Epithelial cell of esophagus (primary cell): ENCODE results near the gene PITX1.

Experiments used
- DNase-seq: peaks from one replicate; pipeline ENCODE4 v3.0.0; 2010; ENCODE audit warnings: low read depth
- H3K4me3 ChIP-seq: 2 replicates; pipeline ENCODE4 v1.5.1; 2011; ENCODE audit warnings: mild to moderate bottlenecking, low read length, control low read depth
- TF ChIP-seq, protein P1 (sequence below): IDR thresholded peaks from 2 replicates; pipeline ENCODE4 v1.5.1; 2011; ENCODE audit warnings: low read depth, mild to moderate bottlenecking, low read length, control low read depth, inconsistent platforms; ENCODE audit not compliant: insufficient read depth; ENCODE audit errors: missing control alignments

The PITX1 gene

DNA sequence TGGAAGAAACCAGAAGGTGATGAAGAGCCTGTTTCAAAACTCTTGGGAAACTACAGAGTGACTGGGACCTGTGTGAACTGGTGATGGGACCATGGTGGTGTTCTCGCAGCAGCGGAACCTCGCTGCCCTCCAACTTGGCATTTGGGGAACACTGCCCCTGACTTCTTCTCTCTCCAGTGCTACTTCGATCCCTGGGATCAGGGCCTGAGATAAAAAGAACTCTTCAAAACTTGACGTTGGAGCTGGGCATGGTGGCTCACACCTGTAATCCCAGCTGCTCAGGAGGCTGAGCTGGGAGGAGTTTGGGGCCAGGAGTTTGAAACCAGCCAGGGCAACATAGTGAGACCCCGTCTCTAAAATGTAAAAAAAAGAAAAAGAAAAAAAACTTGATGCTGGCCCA lies 18.1 kb downstream of the PITX1 start:
- TF ChIP-seq, protein P1, sequence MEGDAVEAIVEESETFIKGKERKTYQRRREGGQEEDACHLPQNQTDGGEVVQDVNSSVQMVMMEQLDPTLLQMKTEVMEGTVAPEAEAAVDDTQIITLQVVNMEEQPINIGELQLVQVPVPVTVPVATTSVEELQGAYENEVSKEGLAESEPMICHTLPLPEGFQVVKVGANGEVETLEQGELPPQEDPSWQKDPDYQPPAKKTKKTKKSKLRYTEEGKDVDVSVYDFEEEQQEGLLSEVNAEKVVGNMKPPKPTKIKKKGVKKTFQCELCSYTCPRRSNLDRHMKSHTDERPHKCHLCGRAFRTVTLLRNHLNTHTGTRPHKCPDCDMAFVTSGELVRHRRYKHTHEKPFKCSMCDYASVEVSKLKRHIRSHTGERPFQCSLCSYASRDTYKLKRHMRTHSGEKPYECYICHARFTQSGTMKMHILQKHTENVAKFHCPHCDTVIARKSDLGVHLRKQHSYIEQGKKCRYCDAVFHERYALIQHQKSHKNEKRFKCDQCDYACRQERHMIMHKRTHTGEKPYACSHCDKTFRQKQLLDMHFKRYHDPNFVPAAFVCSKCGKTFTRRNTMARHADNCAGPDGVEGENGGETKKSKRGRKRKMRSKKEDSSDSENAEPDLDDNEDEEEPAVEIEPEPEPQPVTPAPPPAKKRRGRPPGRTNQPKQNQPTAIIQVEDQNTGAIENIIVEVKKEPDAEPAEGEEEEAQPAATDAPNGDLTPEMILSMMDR, result no peak
- no peak overlapping the region for H3K4me3 ChIP-seq
- no peak for DNase-seq

DNA sequence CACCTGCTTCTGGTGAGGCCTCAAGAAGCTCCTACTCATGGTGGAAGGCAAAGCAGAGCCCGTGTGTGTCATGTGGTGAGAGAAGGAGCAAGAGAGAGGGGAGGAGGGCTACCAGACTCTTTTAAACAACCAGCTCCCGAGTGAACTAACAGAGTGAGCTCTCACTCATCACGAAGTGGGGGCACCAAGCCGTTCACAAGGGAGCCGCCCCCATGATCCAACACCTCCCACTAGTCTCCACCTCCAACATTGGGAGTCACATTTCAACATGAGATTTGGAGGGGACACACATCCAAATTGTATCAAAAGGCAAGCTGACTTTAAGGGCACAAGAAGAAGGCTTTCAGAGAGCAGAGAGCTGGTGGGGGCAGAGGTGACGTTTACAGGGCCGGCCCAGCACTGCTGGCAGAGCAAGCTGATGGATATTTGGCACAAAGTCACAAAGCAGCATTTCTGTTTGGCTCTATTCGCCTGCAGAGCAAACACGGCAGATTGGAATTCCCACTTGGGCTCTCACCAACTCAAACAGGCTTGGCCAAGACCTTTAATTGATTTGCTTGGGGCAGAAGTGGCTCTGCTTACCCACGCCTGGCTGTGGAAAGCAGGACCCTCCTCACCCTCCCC lies 20.0 kb downstream of the PITX1 start:
- no peak for DNase-seq
- TF ChIP-seq, protein P1, result no peak
- no peak overlapping the region for H3K4me3 ChIP-seq

DNA sequence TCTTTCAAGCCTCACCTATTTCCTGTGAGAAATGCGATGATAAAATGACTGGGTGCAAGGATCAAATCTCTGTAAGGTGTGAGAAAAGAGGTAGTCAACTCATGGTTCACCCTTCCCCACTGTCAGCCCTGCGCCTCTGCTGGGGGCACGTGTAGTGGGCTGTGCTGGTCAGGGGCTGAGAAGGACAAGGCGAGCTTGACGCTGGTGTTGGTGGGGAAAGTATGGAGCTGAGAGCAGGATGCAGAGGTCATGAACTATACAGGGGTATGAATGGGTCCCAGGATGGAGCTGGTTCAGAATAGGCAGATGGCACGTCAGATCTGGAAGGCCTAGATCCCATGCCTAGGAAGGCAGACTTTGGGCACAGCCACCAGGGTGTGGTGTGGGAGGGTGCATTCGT lies 20.6 kb downstream of the PITX1 start:
- no peak overlapping the region for H3K4me3 ChIP-seq
- TF ChIP-seq, protein P1, result no peak
- no peak for DNase-seq

DNA sequence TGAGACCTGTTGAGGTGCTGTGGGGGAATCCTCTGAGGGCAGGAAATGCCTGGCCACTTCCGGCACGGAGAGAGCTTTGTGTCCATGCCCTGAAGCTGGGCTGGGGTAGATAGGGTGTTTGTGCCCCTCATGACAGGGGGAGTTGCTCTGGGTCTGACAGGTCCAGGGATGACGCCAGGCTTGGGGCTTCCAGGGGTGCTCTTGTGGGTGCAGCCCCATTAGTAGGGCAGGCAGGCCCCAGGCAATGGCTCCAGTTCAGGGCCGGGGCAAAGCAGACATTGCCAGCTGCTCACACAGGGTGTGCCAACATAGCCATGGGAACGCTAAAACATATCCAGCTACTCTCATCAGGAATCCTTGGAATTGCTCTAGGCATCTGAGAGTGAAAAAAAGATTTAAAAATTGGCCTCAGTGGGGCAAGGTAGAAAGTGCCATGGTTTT lies 21.1 kb downstream of the PITX1 start:
- no peak overlapping the region for H3K4me3 ChIP-seq
- TF ChIP-seq, protein P1, result no peak
- no peak for DNase-seq

DNA sequence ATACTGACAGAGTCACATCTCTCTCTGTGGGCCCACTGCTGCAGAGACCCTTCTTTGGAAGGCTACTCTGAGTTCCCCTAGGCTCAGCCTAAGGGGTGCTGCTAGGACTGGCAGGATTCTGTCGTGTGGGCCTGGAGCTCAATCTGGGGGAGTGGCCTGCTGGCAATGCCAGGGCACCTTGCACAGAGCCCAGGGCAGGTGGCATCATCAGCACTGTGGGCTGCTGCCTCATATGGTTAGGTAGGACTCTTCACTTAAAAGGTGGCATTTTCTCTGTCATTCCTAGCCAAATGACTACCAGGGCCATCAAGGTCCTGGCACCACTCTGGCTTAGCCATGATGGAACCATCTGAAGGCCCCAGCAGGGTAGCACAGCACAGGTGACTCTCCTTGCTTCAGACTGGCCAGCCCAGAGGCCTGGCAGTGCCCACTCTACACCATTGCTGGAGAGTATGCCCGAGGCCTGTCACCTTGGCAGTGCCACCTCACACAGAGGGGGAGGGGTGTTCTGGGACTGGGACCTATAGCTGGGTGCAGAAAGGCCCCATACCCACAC lies 21.9 kb downstream of the PITX1 start:
- TF ChIP-seq, protein P1, result no peak
- DNase-seq, result no peak
- no peak overlapping the region for H3K4me3 ChIP-seq

DNA sequence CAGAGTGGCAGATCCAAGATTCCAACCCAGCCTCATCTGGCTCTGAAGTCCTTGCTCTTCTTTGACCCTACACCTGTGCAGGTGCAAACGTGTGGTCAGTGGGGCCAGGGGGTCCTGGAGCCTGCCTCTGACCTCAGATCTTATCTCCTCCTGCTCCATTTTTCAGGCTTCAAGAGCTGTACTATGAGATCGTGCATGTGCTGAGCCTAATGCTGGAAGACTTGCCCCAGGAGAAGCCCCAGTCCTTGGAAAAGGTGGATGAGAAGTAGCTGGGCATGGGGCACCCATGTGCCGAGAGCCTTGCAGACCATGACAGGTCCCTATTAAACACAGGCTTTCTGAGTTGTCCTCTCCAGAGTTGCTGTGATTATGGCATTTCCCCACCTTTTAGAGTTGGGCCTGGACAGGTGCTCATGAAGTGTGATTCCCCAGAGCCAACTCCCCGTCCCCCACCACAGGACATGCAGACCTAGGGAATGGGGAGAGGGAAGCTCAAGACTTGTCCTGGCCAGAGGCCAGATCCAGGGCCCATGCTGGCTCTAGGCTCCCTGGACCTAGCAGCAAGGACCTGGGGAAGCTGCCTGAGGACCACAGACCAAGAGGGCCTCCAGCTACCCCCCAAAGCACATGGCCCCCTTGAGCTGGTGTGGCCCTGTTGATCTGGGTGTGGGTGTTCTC lies 22.5 kb downstream of the PITX1 start:
- no peak for DNase-seq
- no peak overlapping the region for H3K4me3 ChIP-seq
- TF ChIP-seq, protein P1, result no peak
